Stomach (tissue), 19 donors: ENCODE results near the gene TRIM17. TPM values are rescaled to one million over a fixed set of nuclear protein-coding genes. Genes with fewer than 3 reads are reported as not detected.

Experiments
- DNase-seq, 2 donors: peaks; one replicate each; pipeline versions ENCODE4 v3.0.0 to v3.0.0-alpha.2; 2013 to 2019
- H3K27ac ChIP-seq, 5 donors: fragments of 200-600 bp in 4 of 5; sonication (generic) in 4 of 5; one replicate each; pipeline ENCODE4 v1.5.1; 2013 to 2019; ENCODE audit warnings: mild to moderate bottlenecking in 1 of 5, moderate library complexity in 1 of 5
- H3K27me3 ChIP-seq, 3 donors: fragments of 200-600 bp; sonication (generic); one replicate each; pipeline ENCODE4 v1.5.1; 2017 to 2019; ENCODE audit warnings: mixed run types in 1 of 3
- H3K36me3 ChIP-seq, 4 donors: fragments of 200-600 bp; sonication (generic); 1 replicate in 3 of 4; 2 replicates in 1 of 4; pipeline ENCODE4 v1.5.1; 2016 to 2019
- H3K4me1 ChIP-seq, 4 donors: fragments of 200-600 bp; sonication (generic); one replicate each; pipeline ENCODE4 v1.5.1; 2016 to 2019
- H3K4me3 ChIP-seq, 4 donors: fragments of 200-600 bp; sonication (generic) in 3 of 4; one replicate each; pipeline ENCODE4 v1.5.1; 2016 to 2019; ENCODE audit warnings: mild to moderate bottlenecking in 1 of 4
- H3K9me3 ChIP-seq, 4 donors: fragments of 200-600 bp; sonication (generic); one replicate each; pipeline ENCODE4 v1.5.1; 2016 to 2019
- EP300 ChIP-seq: sonication (generic); formaldehyde crosslinking; IDR thresholded peaks from one replicate; pipeline ENCODE4 v1.6.1; 2017; ENCODE audit warnings: antibody characterized with exemption
- POLR2A ChIP-seq, 4 donors: fragments of 450-650 bp; IDR thresholded peaks; one replicate each; pipeline ENCODE4 v1.6.1; 2016; ENCODE audit warnings: antibody characterized with exemption in 4 of 4, control low read depth in 2 of 4, mild to moderate bottlenecking in 1 of 4, moderate library complexity in 1 of 4
- POLR2AphosphoS5 ChIP-seq, 3 donors: sonication (generic); formaldehyde crosslinking; IDR thresholded peaks; one replicate each; pipeline ENCODE4 v1.6.1; 2016; ENCODE audit warnings: antibody characterized with exemption in 3 of 3
- WGBS, 5 donors: extraction: QIAGEN DNeasy Blood & Tissue Kit in 3 of 5; methylation state at CpG; one replicate each; pipeline versions ENCODE4 v1.1.5 to v1.1.7; 2013 to 2018; 5-methylcytosine and 5-hydroxymethylcytosine counted together
- intact Hi-C: fragments of 100-400 bp; cut with DNase I; formaldehyde crosslinking; loops from one replicate; pipeline ENCODE4 v1.15.1; 2023; ENCODE audit warnings: low total_unique reads
- long read RNA-seq, 10 donors: transcript quantifications; one replicate each; lab custom pipeline, GENCODE V29; 2026
- polyA plus RNA-seq, 3 donors: library from polyadenylated mRNA; stranded (reverse); fragments of 200-250 nt; gene quantifications; one replicate each; pipeline ENCODE4 v1.2.3, GENCODE V29; 2013
- total RNA-seq, 5 donors: library from RNA; depleted of rRNA; stranded (reverse); fragments of >200 nt; gene quantifications; one replicate each; pipeline versions ENCODE4 v1.1.0 to v1.2.3, GENCODE V29; 2014 to 2016
- TF ChIP-seq, protein P1 (sequence below), 7 experiments: fragments of 450-650 bp in 4 of 7; fragments of 200-600 bp in 3 of 7; sonication (generic) in 3 of 7; IDR thresholded peaks; one replicate each; pipeline ENCODE4 v1.5.1; 2016 to 2019; ENCODE audit warnings: antibody characterized with exemption in 7 of 7, control low read depth in 2 of 7, mild to moderate bottlenecking in 1 of 7
- donor health status: healthy with polysubstance abuse.
- donor health status: Bipolar disorder and iron deficiency.
- donor health status: healthy.

Gene TRIM17, protein sequence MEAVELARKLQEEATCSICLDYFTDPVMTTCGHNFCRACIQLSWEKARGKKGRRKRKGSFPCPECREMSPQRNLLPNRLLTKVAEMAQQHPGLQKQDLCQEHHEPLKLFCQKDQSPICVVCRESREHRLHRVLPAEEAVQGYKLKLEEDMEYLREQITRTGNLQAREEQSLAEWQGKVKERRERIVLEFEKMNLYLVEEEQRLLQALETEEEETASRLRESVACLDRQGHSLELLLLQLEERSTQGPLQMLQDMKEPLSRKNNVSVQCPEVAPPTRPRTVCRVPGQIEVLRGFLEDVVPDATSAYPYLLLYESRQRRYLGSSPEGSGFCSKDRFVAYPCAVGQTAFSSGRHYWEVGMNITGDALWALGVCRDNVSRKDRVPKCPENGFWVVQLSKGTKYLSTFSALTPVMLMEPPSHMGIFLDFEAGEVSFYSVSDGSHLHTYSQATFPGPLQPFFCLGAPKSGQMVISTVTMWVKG
- 1 to 10 TPM in 3 of 5 donors, not detected in 2; 1.8 to 6.2 (median 5.3) TPM for total RNA-seq
- 1 to 10 TPM in 2 of 3 donors, not detected in 1; 1.2 to 1.7 TPM for polyA plus RNA-seq
- long read RNA-seq, donor 1 = 0 reads
- long read RNA-seq, donor 2 = 0 reads
- long read RNA-seq, donor 3 = 0 reads
- long read RNA-seq, donor 4 = 0 reads
- long read RNA-seq, donor 5 = 0 reads
- long read RNA-seq, donor 6 = 0 reads
- long read RNA-seq, donor 7 = 0 reads
- long read RNA-seq, donor 8 = 0 reads
- long read RNA-seq, donor 9 = 0 reads
- long read RNA-seq, donor 10 = 0 reads

DNA sequence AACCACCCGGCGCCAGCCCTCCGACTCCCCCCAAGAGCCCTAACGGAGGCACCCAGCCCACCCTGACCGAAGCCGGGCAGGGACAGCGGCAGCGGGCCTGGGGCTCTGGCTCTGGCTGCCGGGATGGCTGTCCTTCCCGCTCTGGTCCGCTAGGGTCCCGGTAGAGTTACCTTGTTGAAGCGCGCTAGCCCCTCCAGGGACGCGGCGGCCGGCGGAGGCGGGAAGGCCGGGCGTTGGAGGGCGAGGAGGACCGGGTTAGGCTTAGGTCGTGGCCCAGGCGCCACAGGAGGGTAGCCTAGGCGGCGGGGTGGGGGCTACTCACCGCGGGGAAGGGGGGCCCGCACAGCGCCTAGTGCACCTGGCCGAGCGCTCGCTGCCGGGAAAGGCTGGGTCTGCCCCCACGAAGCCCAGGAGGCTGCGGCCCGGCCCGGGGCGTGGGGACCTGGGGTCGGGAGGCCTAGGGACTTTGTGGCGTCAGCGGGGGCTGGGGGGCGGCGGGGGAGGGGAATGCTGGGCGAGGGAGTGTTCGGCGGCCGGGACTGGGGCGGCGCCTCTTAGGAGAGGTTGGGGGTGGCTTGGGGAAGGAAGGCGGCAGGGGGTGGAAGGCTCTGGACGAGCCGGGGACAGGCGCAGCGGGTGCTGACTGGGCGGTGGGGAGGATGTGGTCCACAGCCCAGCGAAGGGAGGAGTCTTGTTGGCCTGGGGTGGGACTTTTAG, at the start of gene TRIM17:
Gene TRIM17 (minus strand): TSS at position 645 of the 717 bp plus-strand sequence. CDS start 1,789 bp downstream, outside the sequence.
- TF ChIP-seq POLR2A (IDR thresholded peaks at IDR 0.05) (no peak), POLR2AphosphoS5 (IDR thresholded peaks at IDR 0.05) (no peak)
- TF ChIP-seq, protein P1, sequence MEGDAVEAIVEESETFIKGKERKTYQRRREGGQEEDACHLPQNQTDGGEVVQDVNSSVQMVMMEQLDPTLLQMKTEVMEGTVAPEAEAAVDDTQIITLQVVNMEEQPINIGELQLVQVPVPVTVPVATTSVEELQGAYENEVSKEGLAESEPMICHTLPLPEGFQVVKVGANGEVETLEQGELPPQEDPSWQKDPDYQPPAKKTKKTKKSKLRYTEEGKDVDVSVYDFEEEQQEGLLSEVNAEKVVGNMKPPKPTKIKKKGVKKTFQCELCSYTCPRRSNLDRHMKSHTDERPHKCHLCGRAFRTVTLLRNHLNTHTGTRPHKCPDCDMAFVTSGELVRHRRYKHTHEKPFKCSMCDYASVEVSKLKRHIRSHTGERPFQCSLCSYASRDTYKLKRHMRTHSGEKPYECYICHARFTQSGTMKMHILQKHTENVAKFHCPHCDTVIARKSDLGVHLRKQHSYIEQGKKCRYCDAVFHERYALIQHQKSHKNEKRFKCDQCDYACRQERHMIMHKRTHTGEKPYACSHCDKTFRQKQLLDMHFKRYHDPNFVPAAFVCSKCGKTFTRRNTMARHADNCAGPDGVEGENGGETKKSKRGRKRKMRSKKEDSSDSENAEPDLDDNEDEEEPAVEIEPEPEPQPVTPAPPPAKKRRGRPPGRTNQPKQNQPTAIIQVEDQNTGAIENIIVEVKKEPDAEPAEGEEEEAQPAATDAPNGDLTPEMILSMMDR (IDR thresholded peaks at IDR 0.05) = peak in 1 of 7 experiments; percentile 35
- 1 to 3% (median 2%) methylated on average over 10 to 59 of the region's 59 CpGs for WGBS, 5 donors
- peaks cover 15 to 23% (median 18%) of the 10 kb centered on the region in 4 donors for H3K4me1 ChIP-seq
- no peaks in the 10 kb centered on the region for H3K9me3 ChIP-seq
- peaks cover 0 to 65% (median 38%) of the 10 kb centered on the region in 3 donors for H3K27me3 ChIP-seq
- peak within 1 kb of the TSS; percentile 36 to 58 (median 42) for H3K4me3 ChIP-seq
- intact Hi-C loops = no loop called here
- H3K36me3 ChIP-seq = peaks cover 0 to 2% (median 0%) of the 10 kb centered on the region in 4 donors
- peak within 1 kb of the TSS in 1 of 5 donors; percentile 54 for H3K27ac ChIP-seq
- DNase-seq = peak in 1 of 2 donors; percentile 76

DNA sequence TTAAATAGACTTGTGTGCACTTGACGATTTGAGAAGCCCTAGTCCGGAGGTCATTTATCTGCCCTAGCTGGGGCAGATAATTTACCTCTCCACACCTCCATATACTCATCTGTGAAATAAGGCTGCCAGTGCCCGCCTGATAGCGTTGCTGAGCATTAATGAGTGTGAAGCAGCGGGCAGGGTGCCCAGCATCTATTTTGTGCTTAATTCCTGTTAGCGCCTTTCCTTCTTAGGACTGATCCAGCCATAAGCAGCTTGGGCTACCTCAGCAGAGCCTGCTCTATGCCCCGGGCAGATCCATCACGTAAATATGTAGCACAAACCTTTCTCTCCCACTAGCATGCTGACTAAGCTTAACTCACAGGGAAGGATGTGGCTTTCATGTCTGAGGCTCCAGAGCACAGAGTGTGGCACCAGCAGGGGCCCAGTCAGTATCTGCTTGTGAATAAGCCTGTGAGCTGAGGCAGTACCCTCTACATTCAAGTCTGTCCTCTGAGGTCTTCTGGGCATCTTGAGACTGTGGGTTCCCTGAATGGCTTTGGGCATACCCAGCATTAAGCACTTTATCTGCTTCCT, 49.0 kb upstream of the TRIM17 start:
- WGBS, 5 donors = 57 to 70% (median 62%) methylated on average over 7 to 8 of the region's 8 CpGs
- no peak overlapping the region for H3K4me3 ChIP-seq
- no peaks in the 10 kb centered on the region for H3K36me3 ChIP-seq
- TF ChIP-seq, protein P1 (IDR thresholded peaks at IDR 0.05) = no peak
- TF ChIP-seq POLR2A (IDR thresholded peaks at IDR 0.05) = no peak
- TF ChIP-seq POLR2AphosphoS5 (IDR thresholded peaks at IDR 0.05) = no peak
- no peak for TF ChIP-seq EP300
- intact Hi-C loops = no loop called here
- peak overlapping the region in 1 of 5 donors; percentile 41 for H3K27ac ChIP-seq
- H3K27me3 ChIP-seq = peaks cover 4 to 99% (median 76%) of the 10 kb centered on the region in 3 donors
- H3K9me3 ChIP-seq = no peaks in the 10 kb centered on the region
- peaks cover 9 to 24% (median 17%) of the 10 kb centered on the region in 4 donors for H3K4me1 ChIP-seq
- no peak for DNase-seq

DNA sequence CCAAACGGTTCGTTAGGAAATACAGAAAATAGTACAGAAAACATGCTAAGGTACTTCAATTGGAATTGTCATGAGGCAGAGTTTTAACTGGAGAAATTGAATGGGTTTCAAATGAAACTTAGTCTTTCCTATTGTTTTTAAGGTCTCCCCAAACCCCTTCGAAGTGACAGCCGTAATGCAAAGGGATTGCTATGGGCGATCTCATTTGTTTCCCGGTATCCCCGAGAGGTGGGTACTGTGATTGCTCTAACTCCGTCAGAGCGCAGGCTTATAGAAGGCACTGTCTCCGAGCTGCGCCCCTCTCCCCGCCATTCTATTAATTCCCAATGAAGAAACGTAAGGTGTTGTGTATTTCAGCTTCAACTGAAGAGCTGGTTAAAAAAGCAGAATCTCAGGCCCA, 48.5 kb upstream of the TRIM17 start:
- Histone ChIP-seq H3K4me1 (peaks cover 9 to 24% (median 17%) of the 10 kb centered on the region in 4 donors), H3K27me3 (peaks cover 4 to 99% (median 71%) of the 10 kb centered on the region in 3 donors), H3K27ac (peak overlapping the region in 2 of 5 donors; percentile 41 to 50), H3K36me3 (no peaks in the 10 kb centered on the region), H3K9me3 (no peaks in the 10 kb centered on the region), H3K4me3 (peak overlapping the region in 2 of 4 donors; percentile 18 to 24)
- intact Hi-C loops = no loop called here
- DNase-seq = no peak
- 16 to 34% (median 20%) methylated on average over 13 of the region's 13 CpGs for WGBS, 5 donors
- TF ChIP-seq, protein P1 (IDR thresholded peaks at IDR 0.05) = no peak
- TF ChIP-seq POLR2AphosphoS5 (IDR thresholded peaks at IDR 0.05) (no peak), EP300 (no peak), POLR2A (IDR thresholded peaks at IDR 0.05) (no peak)
